Bone marrow (tissue), 2 donors: ENCODE measurements around the gene PRR35.

Source experiments
- DNase-seq, 2 donors: peaks; one replicate each; lab custom pipeline; 2025; lab: John Stamatoyannopoulos, UW

The PRR35 gene

GRCh38 chr16:564690-565418, 4.7 kb downstream of the PRR35 start:
- DNase-seq, result no peak

DNA sequence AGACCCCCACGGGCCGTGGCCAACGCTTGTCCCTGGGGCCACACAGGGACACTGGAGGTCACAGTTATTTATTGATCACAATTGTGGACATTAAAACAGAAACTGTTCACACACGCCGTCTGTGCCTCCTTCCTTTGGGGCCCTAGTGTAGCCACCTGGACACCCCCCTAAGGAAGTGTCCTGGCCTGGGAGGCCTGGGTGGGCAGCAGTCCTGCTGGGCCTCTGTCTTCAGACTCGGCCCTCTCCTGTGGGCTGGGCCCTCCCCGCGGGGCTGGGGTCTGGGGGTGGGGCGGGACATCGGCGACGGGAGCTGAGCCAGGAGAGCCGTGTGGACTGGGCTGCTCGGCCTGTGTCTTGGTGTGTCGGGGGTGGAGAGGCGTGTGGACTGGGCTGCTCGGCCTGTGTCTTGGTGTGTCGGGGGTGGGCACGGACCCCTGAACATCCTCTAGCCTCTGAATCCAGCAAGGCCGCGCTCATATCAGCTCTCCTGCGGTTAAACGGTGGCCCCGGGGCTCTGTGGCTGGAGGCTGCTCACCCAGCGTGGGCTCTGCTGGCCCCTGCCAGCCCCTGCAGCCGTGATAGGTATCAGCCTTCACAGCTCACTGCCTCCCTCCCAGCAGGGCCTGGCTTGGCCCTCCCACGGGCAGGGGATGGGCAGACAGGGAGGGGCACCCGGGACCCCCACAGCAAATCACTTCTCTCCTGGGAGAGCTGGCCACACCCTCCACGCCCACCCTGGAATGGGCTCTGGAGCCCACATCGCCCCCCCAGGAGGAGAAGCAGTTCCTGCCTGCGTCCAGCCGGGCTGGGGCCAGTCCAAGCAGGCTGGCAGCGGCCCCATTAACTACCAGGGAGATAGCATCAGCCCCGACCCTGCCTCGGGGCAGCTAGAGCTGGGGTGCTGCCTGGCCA, 5.5 kb downstream of the PRR35 start:
- no peak for DNase-seq

DNA sequence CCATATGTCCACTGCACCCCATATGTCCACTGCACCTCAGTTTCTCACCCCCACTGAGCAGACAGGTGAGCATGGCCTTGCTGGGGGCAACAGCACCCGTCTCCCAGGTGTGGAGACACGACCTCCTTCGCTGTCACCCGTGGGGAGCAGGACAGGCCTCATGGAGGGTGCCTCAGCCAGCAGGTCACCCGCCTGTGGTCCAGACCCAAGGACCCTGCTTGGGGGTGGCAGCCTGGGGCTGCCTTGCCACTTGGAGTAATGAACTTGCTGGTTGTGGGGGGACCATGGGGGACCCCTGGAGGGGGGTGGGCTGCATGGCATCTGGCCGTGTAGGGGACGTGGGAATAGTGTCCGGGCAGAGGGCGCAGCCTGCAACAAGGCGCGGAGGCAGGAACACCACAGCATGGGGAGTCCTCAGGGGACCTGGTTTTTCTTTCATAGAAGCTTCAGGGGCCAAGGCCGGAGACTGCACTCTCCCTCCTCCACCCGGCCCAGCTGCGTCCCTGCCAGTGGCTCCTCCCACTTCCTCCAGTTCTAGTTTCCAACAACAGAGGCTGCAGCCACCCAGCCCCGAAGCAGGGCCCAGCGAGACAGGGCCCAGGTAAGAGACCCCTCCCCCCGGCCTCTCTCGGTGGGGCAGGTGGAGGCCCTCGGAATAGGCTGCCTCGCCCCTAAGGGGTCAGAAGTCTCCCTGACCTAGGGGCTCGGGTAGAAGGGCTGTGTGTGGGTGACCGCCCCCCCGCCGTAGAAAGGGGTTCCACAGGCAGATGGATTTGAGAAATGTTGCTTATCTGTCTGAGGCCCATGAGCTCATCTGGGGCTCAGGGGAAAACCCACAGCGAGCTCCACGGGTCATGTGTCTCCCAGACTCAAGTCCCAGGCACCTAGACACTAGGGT, 6.5 kb downstream of the PRR35 start, which contains the start of gene NHLRC4:
Gene NHLRC4 (plus strand): TSS at position 531 of the 898 bp plus-strand sequence. CDS start 1,043 bp downstream, outside the sequence.
- peak in 1 of 2 donors; percentile 71 for DNase-seq

DNA sequence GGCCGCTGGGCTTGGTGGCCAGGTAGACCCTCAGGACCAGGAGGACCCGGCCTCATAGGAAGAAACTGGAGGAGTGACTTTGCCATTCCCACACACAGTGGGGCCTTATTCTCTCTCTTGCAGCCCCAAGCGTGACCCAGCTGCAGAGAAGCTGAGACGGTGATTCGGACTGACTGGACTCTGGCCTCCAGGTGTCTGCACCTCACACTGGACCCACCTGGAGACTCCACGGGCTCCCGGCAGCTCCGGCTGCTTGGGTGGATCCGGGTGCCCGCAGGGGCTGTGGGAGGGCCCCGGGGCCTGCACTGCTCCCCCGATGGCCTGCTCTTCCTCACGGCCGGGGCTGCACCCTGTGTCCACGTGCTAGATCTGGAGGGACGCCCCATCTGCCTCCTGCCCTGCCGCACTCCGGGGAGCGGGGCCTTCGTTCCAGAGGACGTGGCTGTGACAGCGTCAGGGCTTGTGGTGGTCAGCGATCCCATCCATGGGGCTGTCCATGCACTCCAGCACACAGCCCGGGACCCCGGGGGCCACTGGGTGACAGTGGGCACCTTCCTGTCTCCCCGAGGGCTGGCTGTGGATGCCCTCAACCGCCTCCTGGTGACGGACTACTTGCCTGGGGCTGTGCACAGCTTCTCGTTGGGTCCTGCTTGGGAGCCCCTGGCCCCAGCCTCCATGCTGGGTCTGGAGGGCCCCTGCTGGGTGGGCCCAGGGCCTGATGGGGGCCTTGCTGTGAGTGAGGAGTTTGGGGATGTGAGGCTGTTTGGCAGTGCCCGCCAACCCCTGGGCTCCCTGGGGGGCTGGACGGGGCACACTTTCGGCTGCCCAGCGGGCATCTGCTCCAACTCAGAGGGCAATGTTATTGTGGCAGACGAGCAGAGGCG, 7.4 kb downstream of the PRR35 start:
- DNase-seq, result no peak

DNA sequence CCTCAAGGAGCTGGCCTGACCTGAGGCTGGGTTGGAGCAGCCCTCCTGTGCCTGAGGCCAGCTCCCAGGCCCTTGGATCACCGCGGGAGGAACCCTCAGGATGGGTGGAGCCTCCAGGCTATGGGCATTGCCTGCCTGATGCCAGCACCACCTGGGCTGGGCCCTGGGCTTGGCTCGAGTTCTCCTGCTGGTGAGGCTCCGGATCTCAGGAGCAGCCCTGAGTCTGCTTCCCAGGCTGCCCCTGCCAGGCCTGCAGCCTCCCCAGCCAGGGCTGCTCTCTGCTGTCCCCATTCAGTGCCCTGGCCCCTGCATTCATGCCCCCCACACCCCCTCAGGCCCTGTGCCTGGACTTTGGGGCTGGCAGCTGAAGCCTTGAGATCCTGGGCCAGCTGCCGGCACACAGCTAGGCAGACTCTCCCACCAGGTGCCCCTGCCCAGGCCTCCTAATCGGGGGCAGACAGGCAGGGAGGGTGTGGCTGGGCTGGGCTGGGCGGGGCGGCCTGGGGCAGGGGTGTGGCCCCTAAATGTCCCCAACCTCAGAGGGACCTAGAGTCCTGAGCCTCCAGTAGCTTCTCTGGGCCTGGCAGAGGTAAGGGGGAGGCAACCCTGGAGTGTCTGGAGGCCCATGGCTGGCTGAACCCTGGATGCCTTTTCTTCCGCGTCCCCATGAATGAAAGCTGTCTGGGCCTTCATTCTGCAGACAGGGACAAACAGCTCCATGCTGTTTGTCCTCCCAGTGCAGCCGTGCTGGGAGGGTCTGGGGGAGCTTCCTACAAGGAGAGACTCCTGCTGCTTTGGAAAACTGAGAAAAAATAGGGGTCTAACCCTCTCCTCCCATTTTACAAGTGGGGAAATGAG, 8.4 kb downstream of the PRR35 start:
- no peak for DNase-seq

DNA sequence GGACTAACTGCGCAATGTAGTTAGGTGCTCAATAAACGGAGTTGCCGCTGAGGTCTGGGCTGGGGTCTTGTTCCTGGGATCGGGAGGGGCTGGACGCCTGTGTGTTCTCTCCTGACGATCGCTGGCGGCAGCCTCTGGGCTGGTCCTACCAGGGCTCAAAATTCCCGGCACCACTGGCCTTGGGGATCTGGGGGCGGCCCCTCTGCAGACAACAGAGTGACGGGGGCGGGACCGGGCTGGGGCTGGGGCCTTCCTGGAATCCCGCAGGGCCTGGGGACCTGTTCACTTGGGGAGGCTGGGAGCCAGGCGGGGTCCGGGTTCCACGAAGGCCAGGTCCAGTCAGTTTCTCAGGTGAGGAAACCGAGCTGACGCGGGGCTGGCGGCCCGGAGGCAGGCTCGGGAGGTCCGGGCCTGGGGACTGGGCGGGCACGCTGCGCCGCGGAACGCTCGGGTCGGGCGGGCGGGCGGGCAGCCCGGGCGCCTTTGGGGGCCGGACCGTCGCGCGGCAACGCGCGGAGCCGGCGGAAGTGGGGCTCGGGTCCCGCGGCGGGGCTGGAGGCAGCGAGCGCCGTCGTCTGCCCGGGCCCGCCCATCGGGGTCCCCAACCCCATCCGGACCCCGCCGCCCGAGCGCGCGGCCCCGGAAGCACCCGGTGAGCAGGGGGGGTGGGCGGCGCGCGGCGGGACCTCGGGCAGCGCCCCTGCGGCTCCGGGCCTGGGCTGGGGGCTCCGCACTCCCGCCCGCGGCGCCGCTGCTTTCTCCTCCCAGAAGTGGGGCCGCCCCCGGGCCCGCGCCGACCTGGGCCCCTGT, 9.5 kb downstream of the PRR35 start, which contains the start of gene PIGQ:
Gene PIGQ (plus strand): TSS at position 524 of the 810 bp plus-strand sequence. CDS start 4,107 bp downstream, outside the sequence.
- peak in 1 of 2 donors; percentile 49 for DNase-seq

DNA sequence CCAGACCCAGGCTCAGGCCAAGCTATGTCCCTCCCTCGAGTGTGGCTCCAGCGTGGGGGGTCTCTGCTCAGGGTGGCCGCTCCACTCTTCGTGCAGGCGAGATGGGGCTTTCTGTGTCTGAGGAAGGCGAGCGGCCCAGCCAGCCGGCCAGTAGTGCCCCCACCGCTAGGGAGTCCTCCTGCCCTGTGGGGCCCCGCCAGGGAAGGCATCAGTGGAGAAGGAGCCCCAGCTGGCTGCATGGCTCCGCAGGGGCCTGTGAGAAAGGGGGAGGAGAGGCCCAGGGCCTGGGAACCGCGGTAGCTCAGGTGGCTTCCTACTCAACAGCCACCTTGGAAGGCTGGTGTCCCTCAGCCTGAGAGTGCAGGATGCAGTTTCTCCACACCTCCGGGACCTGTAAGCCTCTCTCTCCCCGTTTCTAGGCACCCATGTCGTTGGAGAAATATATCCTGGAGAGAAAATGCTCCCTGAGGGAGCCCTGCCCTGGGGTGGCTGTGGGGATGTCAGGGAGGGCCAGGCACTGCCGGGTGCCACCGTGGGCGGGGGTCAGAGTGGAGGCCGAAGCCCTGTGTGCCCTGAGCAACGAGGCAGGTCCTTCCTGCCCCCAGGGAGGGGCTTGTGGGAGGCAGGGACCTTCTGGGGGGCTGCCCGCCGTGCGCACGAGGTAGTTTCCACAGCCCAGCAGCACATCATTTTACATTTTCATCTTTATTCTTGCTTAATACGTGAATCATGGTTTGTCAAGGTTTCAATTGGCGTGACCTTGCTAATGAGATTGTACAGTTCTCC, 12.9 kb downstream of the PRR35 start:
- DNase-seq, result no peak

DNA sequence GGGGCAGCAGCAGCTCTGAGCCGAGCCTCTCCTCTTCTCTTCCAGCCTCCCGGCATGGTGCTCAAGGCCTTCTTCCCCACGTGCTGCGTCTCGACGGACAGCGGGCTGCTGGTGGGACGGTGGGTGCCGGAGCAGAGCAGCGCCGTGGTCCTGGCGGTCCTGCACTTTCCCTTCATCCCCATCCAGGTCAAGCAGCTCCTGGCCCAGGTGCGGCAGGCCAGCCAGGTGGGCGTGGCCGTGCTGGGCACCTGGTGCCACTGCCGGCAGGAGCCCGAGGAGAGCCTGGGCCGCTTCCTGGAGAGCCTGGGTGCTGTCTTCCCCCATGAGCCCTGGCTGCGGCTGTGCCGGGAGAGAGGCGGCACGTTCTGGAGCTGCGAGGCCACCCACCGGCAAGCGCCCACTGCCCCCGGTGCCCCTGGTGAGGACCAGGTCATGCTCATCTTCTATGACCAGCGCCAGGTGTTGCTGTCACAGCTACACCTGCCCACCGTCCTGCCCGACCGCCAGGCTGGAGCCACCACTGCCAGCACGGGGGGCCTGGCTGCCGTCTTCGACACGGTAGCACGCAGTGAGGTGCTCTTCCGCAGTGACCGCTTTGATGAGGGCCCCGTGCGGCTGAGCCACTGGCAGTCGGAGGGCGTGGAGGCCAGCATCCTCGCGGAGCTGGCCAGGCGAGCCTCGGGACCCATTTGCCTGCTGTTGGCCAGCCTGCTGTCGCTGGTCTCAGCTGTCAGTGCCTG, 14.0 kb downstream of the PRR35 start:
- DNase-seq, result no peak

- no peak for DNase-seq
Measured at GRCh38 chr16:575354-576196, 15.4 kb downstream of the PRR35 start.

- no peak for DNase-seq
Measured at GRCh38 chr16:576197-576822, 16.1 kb downstream of the PRR35 start.

GRCh38 chr16:576823-577201, 16.6 kb downstream of the PRR35 start:
- no peak for DNase-seq

DNA sequence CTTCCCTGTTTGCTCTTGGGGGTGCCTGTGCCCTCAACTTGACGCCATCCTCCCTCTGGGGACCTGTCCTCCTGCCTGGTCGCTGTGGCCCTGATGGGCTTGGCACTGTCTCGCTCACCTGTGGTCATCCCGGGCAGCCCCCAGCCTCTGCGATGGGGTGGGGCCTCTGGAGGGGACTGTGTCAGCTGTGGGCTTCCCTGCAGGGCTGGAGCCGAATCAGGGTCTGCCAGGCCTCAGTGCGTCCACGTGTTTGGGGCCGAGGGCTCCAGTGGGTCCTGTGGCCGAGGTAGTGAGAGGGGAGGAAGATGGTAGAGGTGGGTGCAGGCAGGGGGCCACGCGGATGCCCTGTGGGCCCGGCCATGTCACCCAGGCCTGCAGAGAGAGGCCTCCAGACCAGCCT, 17.6 kb downstream of the PRR35 start:
- DNase-seq, result no peak

DNA sequence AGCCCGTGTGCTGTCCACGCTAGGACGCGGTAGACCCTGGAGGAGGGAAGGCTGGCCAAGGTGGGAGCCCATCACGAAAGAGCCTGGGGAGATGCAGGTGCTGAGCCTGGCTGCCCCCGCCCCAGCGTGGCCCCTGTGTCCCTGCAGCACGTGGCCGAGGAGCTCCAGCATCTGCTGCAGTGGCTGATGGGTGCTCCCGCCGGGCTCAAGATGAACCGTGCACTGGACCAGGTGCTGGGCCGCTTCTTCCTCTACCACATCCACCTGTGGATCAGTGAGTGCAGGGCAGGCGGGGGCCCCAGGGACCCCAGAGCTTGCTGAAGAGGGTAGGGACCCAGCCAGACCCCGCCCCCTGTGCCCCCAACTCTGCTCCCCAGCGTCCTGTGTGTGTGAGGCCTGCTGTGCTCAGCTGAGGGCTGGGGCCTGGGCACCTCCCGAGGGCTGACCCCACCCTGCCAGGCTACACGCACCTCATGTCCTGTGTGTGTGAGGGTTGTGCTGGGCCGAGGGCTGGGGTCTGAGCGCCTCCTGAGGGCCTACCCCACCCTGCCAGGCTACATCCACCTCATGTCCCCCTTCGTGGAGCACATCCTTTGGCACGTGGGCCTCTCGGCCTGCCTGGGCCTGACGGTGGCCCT, 18.2 kb downstream of the PRR35 start:
- DNase-seq, result no peak

DNA sequence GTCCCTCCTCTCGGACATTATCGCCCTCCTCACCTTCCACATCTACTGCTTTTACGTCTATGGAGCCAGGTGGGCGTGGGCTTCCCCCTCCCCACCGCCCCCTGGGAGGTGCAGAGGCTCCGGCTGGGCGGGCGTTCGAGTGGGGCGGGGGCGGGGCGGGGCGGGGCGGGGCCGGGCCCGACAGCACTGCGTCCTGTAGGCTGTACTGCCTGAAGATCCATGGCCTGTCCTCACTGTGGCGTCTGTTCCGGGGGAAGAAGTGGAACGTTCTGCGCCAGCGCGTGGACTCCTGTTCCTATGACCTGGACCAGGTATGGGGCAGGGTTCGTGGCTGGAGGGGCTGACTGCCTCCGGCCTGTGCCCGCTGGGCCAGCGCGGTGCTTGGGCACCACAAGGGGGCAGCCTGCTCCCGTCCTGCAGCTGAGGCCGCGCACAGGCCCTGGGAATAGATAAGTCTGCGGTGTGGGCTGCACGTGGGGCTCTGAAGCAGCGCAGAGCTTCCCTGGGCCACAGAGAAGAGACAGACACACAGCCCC, 18.7 kb downstream of the PRR35 start:
- peak in 1 of 2 donors; percentile 55 for DNase-seq
